ENCODE results near the gene SMCR8.
A peak's percentile ranks its signal among the peaks of the same experiment; 100 is the strongest.
"Not testable (repeated sequence)": the region's sequence is repeated elsewhere in the genome, so short reads cannot be mapped to it uniquely, and the experiment has no call there.

Gene SMCR8

DNA sequence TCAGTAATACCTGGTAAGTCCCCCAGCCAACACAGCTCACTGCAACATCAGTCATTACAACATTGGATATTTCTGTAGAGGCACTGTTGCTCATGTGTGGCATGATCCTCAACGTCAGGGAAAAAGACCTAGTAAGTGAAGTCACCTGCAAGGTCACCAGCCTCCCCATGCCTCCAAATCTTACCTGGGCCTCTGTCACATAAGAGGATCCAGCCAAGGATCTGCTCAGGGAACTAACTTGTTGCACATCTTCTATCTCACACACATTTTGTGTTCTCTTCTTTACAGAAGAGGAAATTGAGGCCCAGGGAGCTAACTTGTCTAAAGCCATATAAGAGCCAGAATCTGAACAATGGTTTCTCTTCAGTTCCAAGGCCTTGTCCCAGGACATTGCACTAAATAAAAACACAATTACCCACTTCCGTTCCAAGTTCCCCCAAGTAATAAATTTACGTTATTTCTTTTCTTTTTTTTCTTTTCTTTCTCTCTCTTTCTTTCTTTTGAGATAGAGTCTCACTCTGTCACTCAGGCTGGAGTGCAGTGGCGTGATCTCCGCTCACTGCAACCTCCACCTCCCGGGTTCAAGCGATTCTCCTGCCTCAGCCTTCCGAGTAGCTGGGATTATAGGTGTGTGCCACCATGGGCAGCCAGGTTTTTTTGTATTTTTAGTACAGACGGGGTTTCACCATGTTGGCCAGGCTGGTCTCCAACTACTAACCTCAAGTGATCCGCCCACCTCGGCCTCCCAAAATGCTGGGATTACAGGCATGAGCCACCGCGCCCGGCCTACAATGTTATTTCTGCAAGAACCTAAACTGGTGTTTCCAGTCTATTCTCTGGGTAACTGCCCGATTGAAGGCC is 47.0 kb downstream of the SMCR8 start:
- TF ChIP-seq ZNF274 (IDR thresholded peaks at IDR 0.05; ENCODE audit: low read depth, low read length), result no peak
- peak overlapping the region; percentile 78; the same call in 1 of the 2 replicates for H3K4me3 ChIP-seq (ENCODE audit: low read length)

- TF ChIP-seq ZNF274 (IDR thresholded peaks at IDR 0.05; ENCODE audit: low read depth, low read length), result no peak
Observed at GRCh38 chr17:18362698-18363100, 47.6 kb downstream of the SMCR8 start.

GRCh38 chr17:18363101-18364049 is 48.3 kb downstream of the SMCR8 start, which contains the start of gene SHMT1:
SHMT1 (minus strand) TSS chr17:18363550; CDS start chr17:18355981, 7,569 bp downstream.
- peak within 1 kb of the TSS; percentile 78 for H3K4me3 ChIP-seq (ENCODE audit: low read length)
- TF ChIP-seq ZNF274 (IDR thresholded peaks at IDR 0.05; ENCODE audit: low read depth, low read length), result no peak

More at GRCh38 chr17:18362698-18363100, 47.6 kb downstream of the SMCR8 start:
- peak overlapping the region; percentile 78 for H3K4me3 ChIP-seq (ENCODE audit: low read length)

- TF ChIP-seq ZNF274 (IDR thresholded peaks at IDR 0.05; ENCODE audit: low read depth, low read length), result no peak
- H3K4me3 ChIP-seq (ENCODE audit: low read length), result no peak overlapping the region
Observed at GRCh38 chr17:18364166-18364565, 49.1 kb downstream of the SMCR8 start.

- no peak for TF ChIP-seq ZNF274 (IDR thresholded peaks at IDR 0.05; ENCODE audit: low read depth, low read length)
- no peak overlapping the region for H3K4me3 ChIP-seq (ENCODE audit: low read length)
Observed at GRCh38 chr17:18368946-18369345, 53.9 kb downstream of the SMCR8 start.

DNA sequence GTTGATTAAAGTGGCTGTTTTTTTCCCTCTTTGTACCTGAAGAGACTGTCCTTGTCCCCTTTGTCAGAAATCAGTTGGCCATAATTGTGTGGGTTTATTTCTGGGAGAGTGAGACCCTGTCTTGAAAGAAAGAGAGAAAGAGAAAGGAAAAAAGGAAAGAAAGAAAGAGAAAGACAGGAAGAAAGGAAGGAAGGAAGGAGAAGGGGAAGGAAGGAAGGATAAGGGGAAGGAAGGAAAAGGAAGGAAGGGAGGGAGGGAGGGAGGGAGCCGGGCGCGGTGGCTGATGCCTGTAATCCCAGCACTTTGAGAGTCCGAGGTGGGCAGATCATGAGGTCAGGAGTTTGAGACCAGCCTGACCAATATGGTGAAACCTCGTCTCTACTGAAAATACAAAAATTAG is 55.7 kb downstream of the SMCR8 start:
- H3K4me3 ChIP-seq (ENCODE audit: low read length), result no peak overlapping the region
- no peak for TF ChIP-seq ZNF274 (IDR thresholded peaks at IDR 0.05; ENCODE audit: low read depth, low read length)

- no peak overlapping the region for H3K4me3 ChIP-seq (ENCODE audit: low read length)
- no peak for TF ChIP-seq ZNF274 (IDR thresholded peaks at IDR 0.05; ENCODE audit: low read depth, low read length)
Observed at GRCh38 chr17:18371455-18371854, 56.4 kb downstream of the SMCR8 start.

DNA sequence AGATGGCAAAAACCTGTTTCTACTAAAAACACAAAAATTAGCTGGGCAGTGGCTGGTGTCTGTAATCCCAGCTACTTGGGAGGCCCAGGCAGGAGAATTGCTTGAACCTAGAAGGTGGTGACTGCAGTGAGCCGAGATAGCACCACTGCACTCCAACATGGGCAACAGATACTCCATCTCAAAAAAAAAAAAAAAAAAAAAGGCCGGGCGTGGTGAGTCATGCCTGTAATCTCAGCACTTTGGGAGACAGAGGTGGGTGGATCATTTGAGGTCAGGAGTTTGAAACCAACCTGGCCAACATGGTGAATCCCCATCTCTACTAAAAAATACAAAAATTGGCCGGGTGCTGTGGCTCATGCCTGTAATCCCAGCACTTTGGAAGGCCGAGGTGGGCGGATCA is 58.1 kb downstream of the SMCR8 start:
- H3K4me3 ChIP-seq (ENCODE audit: low read length), result not testable (repeated sequence)

DNA sequence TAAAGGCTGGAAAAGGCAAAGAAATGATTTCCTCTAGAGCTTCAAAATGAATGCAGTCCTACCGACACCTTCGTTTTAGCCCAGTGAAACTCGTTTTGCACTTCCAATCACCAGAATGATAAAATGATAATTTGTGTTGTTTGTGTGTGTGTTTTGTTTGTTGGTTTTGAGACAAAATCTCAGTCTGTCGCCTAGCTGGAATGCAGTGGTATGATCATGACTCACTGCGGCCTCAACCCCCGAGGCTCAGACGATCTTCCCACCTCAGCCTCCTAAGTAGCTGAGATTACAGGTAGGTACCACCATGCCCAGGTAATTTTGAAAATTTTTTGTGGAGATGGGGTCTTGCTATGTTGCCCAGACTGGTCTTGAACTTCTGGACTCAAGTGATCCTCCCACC is 59.1 kb downstream of the SMCR8 start:
- no peak overlapping the region for H3K4me3 ChIP-seq (ENCODE audit: low read length)
- no peak for TF ChIP-seq ZNF274 (IDR thresholded peaks at IDR 0.05; ENCODE audit: low read depth, low read length)

Measured in GM08714 (cell line).